Kidney (tissue), 14 donors: ENCODE measurements around the gene LRRFIP1. TPM values are rescaled to one million over a fixed set of nuclear protein-coding genes. Genes with fewer than 3 reads are reported as not detected.

ENCODE experiments used
- DNase-seq, 5 donors: peaks; one replicate each; pipeline ENCODE4 v3.0.0-alpha.2; 2013 to 2020
- FAIRE-seq: peaks from 2 replicates; lab custom pipeline; 2012; peaks lifted over from hg19 to GRCh38; lab: Jason Lieb, UNC
- H3K27ac ChIP-seq, 2 donors: one replicate each; pipeline ENCODE4 v1.7.0; 2013; ENCODE audit warnings: low read depth in 2 of 2, low read length in 2 of 2, inconsistent platforms in 1 of 2
- H3K27me3 ChIP-seq: one replicate; pipeline ENCODE4 v1.7.1; 2013; ENCODE audit warnings: low read length, inconsistent platforms; ENCODE audit not compliant: control insufficient read depth, insufficient read depth
- H3K36me3 ChIP-seq, 3 donors: one replicate each; pipeline versions ENCODE4 v1.7.0 to v1.7.1; 2013; ENCODE audit warnings: low read length in 3 of 3, control low read depth in 1 of 3, inconsistent platforms in 1 of 3; ENCODE audit not compliant: insufficient read depth in 3 of 3, control insufficient read depth in 2 of 3
- H3K4me1 ChIP-seq, 3 donors: one replicate each; pipeline versions ENCODE4 v1.7.0 to v1.7.1; 2013; ENCODE audit warnings: low read length in 3 of 3, inconsistent platforms in 1 of 3, low read depth in 1 of 3; ENCODE audit not compliant: control insufficient read depth in 2 of 3, insufficient read depth in 2 of 3
- H3K4me3 ChIP-seq, 3 donors: one replicate each; pipeline versions ENCODE4 v1.7.0 to v1.8.1; 2013; ENCODE audit warnings: low read length in 3 of 3, control low read depth in 1 of 3, inconsistent platforms in 1 of 3
- H3K9ac ChIP-seq, 3 donors: one replicate each; pipeline versions ENCODE4 v1.7.0 to v1.7.1; 2013; ENCODE audit warnings: low read length in 3 of 3, control low read depth in 1 of 3, inconsistent platforms in 1 of 3
- H3K9me3 ChIP-seq, 3 donors: one replicate each; pipeline versions ENCODE4 v1.7.0 to v1.7.1; 2013; ENCODE audit warnings: low read length in 3 of 3, control low read depth in 1 of 3, inconsistent platforms in 1 of 3; ENCODE audit not compliant: control insufficient read depth in 2 of 3, insufficient read depth in 1 of 3
- intact Hi-C: fragments of 100-400 bp; cut with DNase I; formaldehyde crosslinking; loops from one replicate; pipeline ENCODE4 v1.11.1; 2022
- polyA plus RNA-seq: library from polyadenylated mRNA; stranded (reverse); fragments of 350-450 nt; fragmentation: Illumina TruSeq; extraction: RNeasy Lipid Tissue Mini Kit (QIAGEN cat#74804); gene quantifications from one replicate; pipeline ENCODE4 v1.2.3, GENCODE V29; 2014; ENCODE audit warnings: low read depth, low replicate concordance; ENCODE audit not compliant: insufficient read depth
- total RNA-seq: library from RNA; stranded (reverse); fragmentation: NEBNext Ultra II Directional; extraction: Animal tissue kit (Norgen Biotek cat#: 25700); gene quantifications from one replicate; pipeline ENCODE4 v1.2.1, GENCODE V29; 2021
- TF ChIP-seq, protein P1 (sequence below): IDR thresholded peaks from 3 replicates; pipeline ENCODE4 v1.5.1; 2012; ENCODE audit warnings: mild to moderate bottlenecking, moderate library complexity, borderline replicate concordance; ENCODE audit not compliant: insufficient read depth; ENCODE audit errors: extremely low read depth
- donor health status: control.
- donor health status: control.
- donor health status: control.
- donor health status: control.
- donor health status: control.
- donor health status: DM: yes; HTN: yes; CAD: no.
- donor health status: Normal renal cell carcinoma (clear cell type).

The LRRFIP1 gene
- total and polyA plus RNA-seq, 2 donors from 2014 or later: 39.1 to 204 TPM

DNA sequence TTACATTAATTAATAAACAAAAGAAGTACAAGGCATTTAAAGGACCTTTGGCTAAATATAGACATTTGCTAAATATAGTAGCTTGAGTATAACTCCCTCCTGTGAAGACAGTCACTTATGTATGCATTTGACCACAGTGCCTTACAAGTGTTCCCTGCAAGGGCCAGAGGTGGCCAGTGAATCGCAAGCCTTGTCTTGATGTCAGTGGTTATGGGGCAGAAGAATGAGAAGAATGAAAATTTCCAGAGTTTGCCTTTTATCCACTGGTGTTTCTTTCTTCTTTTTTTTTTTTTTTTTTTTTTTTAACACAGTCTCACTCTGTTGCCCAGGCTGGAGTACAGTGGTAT lies 1.8 kb downstream of the LRRFIP1 start:
- Histone ChIP-seq H3K4me3 (no peak overlapping the region), H3K27me3 (no peaks in the 10 kb centered on the region), H3K9ac (no peak overlapping the region), H3K9me3 (peaks cover 0 to 1% (median 0%) of the 10 kb centered on the region in 3 donors), H3K27ac (no peak overlapping the region), H3K36me3 (no peaks in the 10 kb centered on the region), H3K4me1 (peaks cover 2 to 26% (median 24%) of the 10 kb centered on the region in 3 donors)
- TF ChIP-seq, protein P1, sequence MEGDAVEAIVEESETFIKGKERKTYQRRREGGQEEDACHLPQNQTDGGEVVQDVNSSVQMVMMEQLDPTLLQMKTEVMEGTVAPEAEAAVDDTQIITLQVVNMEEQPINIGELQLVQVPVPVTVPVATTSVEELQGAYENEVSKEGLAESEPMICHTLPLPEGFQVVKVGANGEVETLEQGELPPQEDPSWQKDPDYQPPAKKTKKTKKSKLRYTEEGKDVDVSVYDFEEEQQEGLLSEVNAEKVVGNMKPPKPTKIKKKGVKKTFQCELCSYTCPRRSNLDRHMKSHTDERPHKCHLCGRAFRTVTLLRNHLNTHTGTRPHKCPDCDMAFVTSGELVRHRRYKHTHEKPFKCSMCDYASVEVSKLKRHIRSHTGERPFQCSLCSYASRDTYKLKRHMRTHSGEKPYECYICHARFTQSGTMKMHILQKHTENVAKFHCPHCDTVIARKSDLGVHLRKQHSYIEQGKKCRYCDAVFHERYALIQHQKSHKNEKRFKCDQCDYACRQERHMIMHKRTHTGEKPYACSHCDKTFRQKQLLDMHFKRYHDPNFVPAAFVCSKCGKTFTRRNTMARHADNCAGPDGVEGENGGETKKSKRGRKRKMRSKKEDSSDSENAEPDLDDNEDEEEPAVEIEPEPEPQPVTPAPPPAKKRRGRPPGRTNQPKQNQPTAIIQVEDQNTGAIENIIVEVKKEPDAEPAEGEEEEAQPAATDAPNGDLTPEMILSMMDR: no peak
- intact Hi-C loops: no loop called here
- FAIRE-seq: no peak
- DNase-seq: no peak

DNA sequence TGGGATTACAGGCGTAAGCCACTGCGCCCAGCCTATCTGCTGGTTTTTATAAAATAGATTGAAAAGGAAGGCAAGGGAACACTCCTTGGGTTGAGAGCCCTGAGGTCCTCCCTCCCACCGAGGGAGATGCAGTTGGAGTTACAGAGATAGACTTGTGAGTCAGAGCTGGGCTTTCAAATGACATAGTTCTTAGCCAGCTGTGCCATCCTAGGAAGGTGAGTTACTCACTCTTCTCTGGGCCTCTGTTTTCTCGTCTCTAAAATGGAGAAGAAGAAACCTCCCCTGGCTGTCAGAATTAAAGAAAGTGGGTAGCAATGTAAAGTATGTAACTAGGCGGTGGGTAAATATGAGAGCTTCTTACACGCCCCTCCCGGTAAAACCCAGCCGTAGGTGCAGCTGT lies 2.4 kb downstream of the LRRFIP1 start:
- H3K4me1 ChIP-seq: peaks cover 2 to 26% (median 24%) of the 10 kb centered on the region in 3 donors
- TF ChIP-seq, protein P1: no peak
- no peaks in the 10 kb centered on the region for H3K27me3 ChIP-seq
- H3K9ac ChIP-seq: no peak overlapping the region
- FAIRE-seq: no peak
- no peak overlapping the region for H3K4me3 ChIP-seq
- intact Hi-C loops: no loop called here
- DNase-seq: no peak
- no peaks in the 10 kb centered on the region for H3K36me3 ChIP-seq
- H3K27ac ChIP-seq: no peak overlapping the region
- H3K9me3 ChIP-seq: peaks cover 0 to 7% (median 0%) of the 10 kb centered on the region in 3 donors

DNA sequence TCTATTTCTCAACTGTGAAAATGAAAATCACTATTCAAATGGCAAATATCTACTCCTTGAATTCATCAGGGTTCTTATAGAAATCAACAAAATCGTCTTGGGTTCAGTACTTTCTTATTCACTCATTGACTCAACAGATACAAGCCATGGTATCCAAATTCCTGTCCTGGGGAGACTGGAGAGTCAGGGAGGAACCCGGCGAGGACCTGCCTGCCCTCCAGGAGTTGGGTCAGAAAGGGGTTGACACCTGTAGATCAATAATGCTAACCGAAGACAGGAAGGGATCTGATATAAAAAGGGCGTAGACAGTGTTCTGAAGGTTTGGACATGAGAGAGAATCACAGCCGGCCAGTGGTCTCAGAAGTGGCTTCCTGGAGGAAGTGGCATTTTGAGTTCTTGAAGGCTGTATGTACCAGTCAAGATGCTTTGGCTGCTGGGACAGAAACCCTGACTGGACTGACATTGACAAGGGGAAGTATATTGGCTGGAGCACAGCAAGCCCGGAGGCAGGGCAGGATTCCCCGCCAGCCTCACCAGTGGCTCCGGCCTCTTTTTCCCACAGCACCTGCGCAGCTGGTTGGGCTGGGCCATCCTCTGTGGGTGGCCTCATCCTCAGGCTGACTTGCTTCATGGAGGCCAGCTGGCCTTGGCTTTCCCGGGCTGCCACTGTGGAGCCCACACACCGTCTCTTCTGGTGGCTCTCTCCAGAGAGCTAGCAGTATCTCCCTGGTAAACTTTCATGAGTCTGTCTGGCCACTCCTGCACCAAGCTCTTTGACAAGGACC lies 3.0 kb downstream of the LRRFIP1 start:
- Histone ChIP-seq H3K27me3 (no peaks in the 10 kb centered on the region), H3K27ac (peak overlapping the region; percentile 79 to 83), H3K36me3 (no peaks in the 10 kb centered on the region), H3K4me1 (peaks cover 2 to 25% (median 24%) of the 10 kb centered on the region in 3 donors), H3K4me3 (no peak overlapping the region), H3K9ac (no peak overlapping the region), H3K9me3 (peaks cover 0 to 11% (median 0%) of the 10 kb centered on the region in 3 donors)
- intact Hi-C loops: no loop called here
- no peak for FAIRE-seq
- TF ChIP-seq, protein P1: no peak
- no peak for DNase-seq
